ENCODE results near the gene BIN1.

BIN1 gene

GRCh38 chr2:126998486-126998885, 108.5 kb downstream of the BIN1 start:
- H3K27ac Mint-ChIP-seq, result no peak overlapping the region

More at GRCh38 chr2:126998486-126998885, 108.5 kb downstream of the BIN1 start:
- Mint-ChIP-seq H3K27me3 (no peaks in the 10 kb centered on the region), H3K9me3 (no peaks in the 10 kb centered on the region), H3K4me3 (no peak overlapping the region), H3K36me3 (ENCODE audit: low read depth) (no peaks in the 10 kb centered on the region), H3K4me1 (ENCODE audit: low read depth) (no peaks in the 10 kb centered on the region)
- intact Hi-C loops (cut with micrococcal nuclease), result no loop called here
